Sigmoid colon (tissue), 3 donors: ENCODE results near the gene EXOC5.

Source experiments
- POLR2A ChIP-seq, 2 donors: fragments of 450-650 bp; IDR thresholded peaks; one replicate each; pipeline ENCODE4 v1.6.1; 2016; ENCODE audit warnings: antibody characterized with exemption in 2 of 2, mild to moderate bottlenecking in 2 of 2, moderate library complexity in 2 of 2
- TF ChIP-seq, protein P1 (sequence below), 4 experiments: fragments of 450-650 bp in 3 of 4; fragments of 200-600 bp in 1 of 4; IDR thresholded peaks; one replicate each; pipeline ENCODE4 v1.5.1; 2016 to 2019; ENCODE audit warnings: antibody characterized with exemption in 4 of 4, mild to moderate bottlenecking in 3 of 4, moderate library complexity in 2 of 4

DNA sequence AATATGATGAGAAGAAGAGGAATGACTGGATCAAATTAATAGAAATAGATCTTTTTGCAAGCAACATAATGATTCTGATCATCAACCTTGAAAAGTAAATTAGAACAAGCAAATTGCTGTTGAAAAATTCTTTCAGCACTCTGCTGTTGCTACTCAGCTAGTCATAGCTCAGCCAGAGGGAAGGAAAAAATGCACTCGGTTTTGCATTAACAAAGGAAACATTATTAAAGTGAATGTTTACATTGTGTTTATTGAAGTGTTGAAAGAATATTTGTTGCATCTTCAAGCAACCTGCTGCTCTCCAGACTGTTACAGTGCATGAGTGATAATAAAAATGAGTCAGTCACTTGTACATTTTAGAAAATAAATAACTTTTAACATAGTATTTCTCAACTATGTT lies 26.5 kb upstream of the EXOC5 start:
- TF ChIP-seq POLR2A (IDR thresholded peaks at IDR 0.05), result no peak
- TF ChIP-seq, protein P1, sequence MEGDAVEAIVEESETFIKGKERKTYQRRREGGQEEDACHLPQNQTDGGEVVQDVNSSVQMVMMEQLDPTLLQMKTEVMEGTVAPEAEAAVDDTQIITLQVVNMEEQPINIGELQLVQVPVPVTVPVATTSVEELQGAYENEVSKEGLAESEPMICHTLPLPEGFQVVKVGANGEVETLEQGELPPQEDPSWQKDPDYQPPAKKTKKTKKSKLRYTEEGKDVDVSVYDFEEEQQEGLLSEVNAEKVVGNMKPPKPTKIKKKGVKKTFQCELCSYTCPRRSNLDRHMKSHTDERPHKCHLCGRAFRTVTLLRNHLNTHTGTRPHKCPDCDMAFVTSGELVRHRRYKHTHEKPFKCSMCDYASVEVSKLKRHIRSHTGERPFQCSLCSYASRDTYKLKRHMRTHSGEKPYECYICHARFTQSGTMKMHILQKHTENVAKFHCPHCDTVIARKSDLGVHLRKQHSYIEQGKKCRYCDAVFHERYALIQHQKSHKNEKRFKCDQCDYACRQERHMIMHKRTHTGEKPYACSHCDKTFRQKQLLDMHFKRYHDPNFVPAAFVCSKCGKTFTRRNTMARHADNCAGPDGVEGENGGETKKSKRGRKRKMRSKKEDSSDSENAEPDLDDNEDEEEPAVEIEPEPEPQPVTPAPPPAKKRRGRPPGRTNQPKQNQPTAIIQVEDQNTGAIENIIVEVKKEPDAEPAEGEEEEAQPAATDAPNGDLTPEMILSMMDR (IDR thresholded peaks at IDR 0.05), result no peak
